RWPE1 (cell line): ENCODE measurements around the gene JDP2.
"Not testable (repeated sequence)": the region's sequence is repeated elsewhere in the genome, so short reads cannot be mapped to it uniquely, and the experiment has no call there.

Experiments
- CTCF ChIA-PET: fragments of 350-600 bp; sonication (Branson Sonifier 250); formaldehyde crosslinking; extraction: SDS; loops from one replicate; lab custom pipeline; 2021; lab: Yijun Ruan, JAX
- POLR2A ChIA-PET: fragments of 400-600 bp; formaldehyde crosslinking; extraction: SDS; loops from one replicate; lab custom pipeline; 2020; ENCODE audit warnings: antibody characterized with exemption; ENCODE audit not compliant: low non-redundant PET; lab: Yijun Ruan, JAX
- DNase-seq: peaks from one replicate; pipeline ENCODE4 v3.0.0; 2012; ENCODE audit warnings: low spot score
- H3K27ac ChIP-seq: fragments of 450-650 bp; 2 replicates; pipeline ENCODE4 v1.5.1; 2017
- TF ChIP-seq, protein P1 (sequence below): fragments of 450-650 bp; conservative IDR thresholded peaks from 2 replicates; pipeline ENCODE4 v1.5.1; 2017; ENCODE audit warnings: low read depth, mild to moderate bottlenecking

Gene JDP2, protein sequence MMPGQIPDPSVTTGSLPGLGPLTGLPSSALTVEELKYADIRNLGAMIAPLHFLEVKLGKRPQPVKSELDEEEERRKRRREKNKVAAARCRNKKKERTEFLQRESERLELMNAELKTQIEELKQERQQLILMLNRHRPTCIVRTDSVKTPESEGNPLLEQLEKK

DNA sequence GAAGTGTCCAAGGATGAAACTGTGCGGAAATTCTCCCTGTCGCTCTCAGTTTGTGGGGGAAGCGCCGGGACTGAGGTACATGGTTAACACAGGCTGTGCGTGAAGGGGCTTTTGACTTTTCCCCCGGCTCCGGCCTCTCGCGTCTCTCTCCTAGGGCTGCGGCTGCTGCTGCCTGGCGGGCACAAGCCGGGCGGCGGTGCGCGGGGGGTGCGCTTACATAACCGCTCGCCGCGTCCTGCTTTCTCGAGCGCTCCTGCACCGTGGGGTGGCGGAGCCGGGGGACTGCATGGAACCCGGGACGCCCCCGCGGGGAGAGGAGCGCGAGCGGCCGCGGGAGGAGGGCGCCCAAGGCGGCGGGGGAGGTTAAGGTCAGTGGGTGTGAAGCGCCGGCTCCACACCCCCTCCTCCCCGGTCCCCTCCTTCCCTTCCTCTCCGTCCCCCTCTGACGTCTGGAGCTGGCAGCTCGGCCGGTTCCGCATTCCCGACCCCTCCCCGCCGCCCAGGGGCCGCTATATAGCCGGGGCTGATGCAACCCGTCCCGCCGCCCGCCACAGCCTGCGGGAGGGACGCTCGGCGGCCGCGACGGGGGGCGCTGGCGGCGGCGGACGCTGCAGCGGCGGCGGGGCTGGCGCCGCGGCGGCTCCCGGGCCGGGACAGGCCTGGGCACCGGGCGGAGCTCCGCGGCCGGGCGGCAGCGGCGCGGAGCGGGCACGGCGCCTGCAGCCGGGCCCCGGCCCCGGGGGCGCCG lies at the start of gene JDP2:
Gene JDP2 (plus strand): TSS at position 541 of the 748 bp plus-strand sequence. CDS start 9,899 bp downstream, outside the sequence.
- TF ChIP-seq, protein P1, sequence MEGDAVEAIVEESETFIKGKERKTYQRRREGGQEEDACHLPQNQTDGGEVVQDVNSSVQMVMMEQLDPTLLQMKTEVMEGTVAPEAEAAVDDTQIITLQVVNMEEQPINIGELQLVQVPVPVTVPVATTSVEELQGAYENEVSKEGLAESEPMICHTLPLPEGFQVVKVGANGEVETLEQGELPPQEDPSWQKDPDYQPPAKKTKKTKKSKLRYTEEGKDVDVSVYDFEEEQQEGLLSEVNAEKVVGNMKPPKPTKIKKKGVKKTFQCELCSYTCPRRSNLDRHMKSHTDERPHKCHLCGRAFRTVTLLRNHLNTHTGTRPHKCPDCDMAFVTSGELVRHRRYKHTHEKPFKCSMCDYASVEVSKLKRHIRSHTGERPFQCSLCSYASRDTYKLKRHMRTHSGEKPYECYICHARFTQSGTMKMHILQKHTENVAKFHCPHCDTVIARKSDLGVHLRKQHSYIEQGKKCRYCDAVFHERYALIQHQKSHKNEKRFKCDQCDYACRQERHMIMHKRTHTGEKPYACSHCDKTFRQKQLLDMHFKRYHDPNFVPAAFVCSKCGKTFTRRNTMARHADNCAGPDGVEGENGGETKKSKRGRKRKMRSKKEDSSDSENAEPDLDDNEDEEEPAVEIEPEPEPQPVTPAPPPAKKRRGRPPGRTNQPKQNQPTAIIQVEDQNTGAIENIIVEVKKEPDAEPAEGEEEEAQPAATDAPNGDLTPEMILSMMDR = no peak
- CTCF ChIA-PET = interaction anchor here (1.2 to 1.4 kb wide), 2 partner anchors 61 to 118 kb away, joined by 7 to 10 read pairs; no protein-coding TSS in a partner anchor
- H3K27ac ChIP-seq = peak within 1 kb of the TSS; percentile 74
- peak; percentile 76 for DNase-seq
- POLR2A ChIA-PET = interaction anchor here (0.6 to 1.0 kb wide), 2 partner anchors 26 to 1423 kb away, joined by 3 to 4 read pairs; no protein-coding TSS in a partner anchor

DNA sequence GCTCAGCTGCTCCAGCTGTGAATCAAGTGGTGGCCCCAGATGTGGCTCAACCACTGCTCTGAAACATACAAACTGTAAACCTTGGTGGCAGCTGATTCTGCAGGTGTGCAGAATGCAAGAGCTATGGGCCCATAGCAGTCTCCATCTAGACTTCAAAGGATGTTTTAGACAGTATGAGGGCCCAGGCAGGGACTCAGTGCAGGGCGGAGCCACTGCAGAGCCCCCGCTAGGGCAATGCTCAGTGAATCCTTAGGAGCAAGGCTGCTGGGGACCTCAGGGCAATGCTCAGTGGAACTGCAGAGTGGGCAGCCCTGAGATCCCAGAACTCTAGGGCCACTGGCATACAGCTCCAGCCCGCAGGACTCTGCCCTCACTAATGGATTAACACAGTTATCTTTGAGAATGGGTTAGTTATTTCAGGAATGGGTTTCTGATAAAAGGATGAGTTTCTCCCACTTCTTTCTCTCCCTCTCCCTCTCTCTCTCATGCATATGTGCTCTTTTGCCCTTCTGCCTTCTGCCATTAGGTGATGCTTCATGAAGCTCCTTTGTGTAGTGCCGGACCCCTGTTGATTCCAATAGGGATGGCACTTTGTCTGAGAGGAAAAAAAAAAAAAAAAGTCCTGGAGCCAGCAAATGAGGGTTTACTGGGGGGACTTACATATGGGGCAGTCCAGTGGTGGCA lies 48.4 kb upstream of the JDP2 start:
- TF ChIP-seq, protein P1 = no peak
- no peak overlapping the region for H3K27ac ChIP-seq
- ChIA-PET CTCF (interaction anchor here (0.6 kb wide), 1 partner anchor 74 kb away, joined by 3 read pairs; no protein-coding TSS in a partner anchor), POLR2A (no interaction called here)
- DNase-seq = no peak

DNA sequence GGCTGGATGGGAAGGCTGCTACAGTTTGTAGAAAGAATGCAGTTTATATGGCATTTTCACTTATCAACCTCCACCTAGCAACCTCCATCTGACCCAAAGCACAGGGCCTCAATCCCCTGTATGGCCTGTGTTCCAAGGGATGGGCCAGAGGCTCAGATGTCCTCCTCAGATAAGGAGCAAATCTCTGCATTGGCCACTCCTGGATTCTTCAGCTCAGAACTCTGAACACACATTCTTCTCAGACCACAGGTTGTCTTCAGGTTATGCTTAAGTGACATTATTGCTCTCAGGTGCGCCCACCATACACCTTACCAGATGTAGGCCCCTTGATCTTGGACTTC lies 47.9 kb upstream of the JDP2 start:
- DNase-seq = no peak
- ChIA-PET POLR2A (no interaction called here), CTCF (no interaction called here)
- TF ChIP-seq, protein P1 = no peak
- no peak overlapping the region for H3K27ac ChIP-seq

DNA sequence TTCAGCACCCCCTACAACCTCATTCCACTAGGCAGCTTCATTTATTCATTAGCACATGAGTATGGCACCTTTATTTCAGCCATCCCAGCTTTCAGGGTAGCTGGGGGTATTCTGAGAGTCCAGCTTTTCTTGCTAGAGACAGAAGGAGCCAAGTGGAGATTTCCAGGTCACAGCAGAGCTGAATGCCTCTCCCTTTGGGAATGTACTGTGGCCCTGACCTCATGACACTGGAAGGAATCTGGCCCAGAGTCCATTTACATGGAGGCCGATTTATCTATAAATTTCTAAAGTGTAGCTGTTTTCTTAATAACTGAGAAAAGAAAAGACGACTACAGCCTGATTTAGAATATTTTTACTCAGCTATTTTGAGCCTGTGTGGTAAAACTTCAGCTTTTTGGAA lies 47.2 kb upstream of the JDP2 start:
- POLR2A ChIA-PET = no interaction called here
- no peak overlapping the region for H3K27ac ChIP-seq
- DNase-seq = no peak
- CTCF ChIA-PET = interaction anchor here (0.6 kb wide), 2 partner anchors 76 to 181 kb away, joined by 3 read pairs; no protein-coding TSS in a partner anchor
- TF ChIP-seq, protein P1 = no peak

DNA sequence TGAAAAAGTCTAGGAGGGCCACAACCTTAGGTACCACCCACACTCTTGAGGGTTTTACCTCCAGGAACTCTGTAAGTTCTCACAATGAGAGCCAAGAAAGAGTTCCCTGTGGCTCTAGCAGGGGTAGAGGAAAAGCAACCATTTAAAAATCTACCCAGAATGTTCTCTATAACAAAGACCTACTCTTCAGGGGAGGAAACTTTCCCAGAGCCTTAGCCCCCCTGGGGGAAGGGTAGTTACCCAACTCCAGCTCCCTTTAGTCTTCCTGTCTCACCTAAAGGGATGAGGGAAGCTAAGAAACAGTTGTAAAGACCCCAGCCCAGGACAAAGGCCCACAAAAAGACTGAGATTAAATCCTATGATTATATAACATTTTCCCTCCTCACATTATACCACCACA lies 46.2 kb upstream of the JDP2 start:
- H3K27ac ChIP-seq = no peak overlapping the region

DNA sequence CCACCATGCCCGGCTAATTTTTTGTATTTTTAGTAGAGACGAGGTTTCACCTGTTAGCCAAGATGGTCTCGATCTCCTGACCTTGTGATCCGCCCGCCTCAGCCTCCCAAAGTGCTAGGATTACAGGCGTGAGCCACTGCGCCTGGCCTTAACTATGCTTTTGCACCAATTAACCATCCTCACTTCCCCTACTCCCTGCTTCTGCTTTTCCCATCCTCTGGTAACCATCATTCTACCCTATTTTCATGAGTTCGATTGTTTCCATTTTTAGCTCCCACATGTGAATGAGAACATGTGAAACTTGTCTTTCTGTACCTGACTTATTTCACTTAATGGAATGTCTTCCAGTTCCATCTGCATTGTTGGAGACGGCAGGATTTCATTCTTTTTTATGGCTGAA lies 44.6 kb upstream of the JDP2 start:
- CTCF ChIA-PET, H3K27ac ChIP-seq, POLR2A ChIA-PET: not testable (repeated sequence)

More for the DNA sequence above, 46.2 kb upstream of the JDP2 start:
- DNase-seq = no peak
- ChIA-PET POLR2A (no interaction called here), CTCF (no interaction called here)
- TF ChIP-seq, protein P1 = no peak

More for the DNA sequence above, 44.6 kb upstream of the JDP2 start:
- DNase-seq = not testable (repeated sequence)
